Fibroblast of mammary gland (primary cell): ENCODE measurements around the gene WDR7.

ENCODE experiments used
- DNase-seq: peaks from one replicate; pipeline ENCODE4 v3.0.0-alpha.2; 2010; ENCODE audit warnings: low read depth
- H3K4me3 ChIP-seq: 2 replicates; pipeline ENCODE4 v1.5.1; 2011; ENCODE audit warnings: low read depth, mild to moderate bottlenecking, low read length, moderate library complexity; ENCODE audit not compliant: control insufficient read depth
- CTCF ChIP-seq: conservative IDR thresholded peaks from 2 replicates; pipeline ENCODE4 v1.5.1; 2011; ENCODE audit warnings: low read depth, low read length, inconsistent platforms; ENCODE audit not compliant: control insufficient read depth, insufficient read depth

The WDR7 gene

GRCh38 chr18:56770873-56771272 lies 119.7 kb downstream of the WDR7 start:
- no peak for TF ChIP-seq CTCF
- DNase-seq = peak; percentile 17
- H3K4me3 ChIP-seq = no peak overlapping the region

GRCh38 chr18:56775701-56776100 lies 124.5 kb downstream of the WDR7 start:
- TF ChIP-seq CTCF = no peak
- no peak for DNase-seq

GRCh38 chr18:56787390-56787789 lies 136.2 kb downstream of the WDR7 start:
- TF ChIP-seq CTCF = no peak
- H3K4me3 ChIP-seq = no peak overlapping the region
- no peak for DNase-seq

More at GRCh38 chr18:56775701-56776100, 124.5 kb downstream of the WDR7 start:
- no peak overlapping the region for H3K4me3 ChIP-seq

DNA sequence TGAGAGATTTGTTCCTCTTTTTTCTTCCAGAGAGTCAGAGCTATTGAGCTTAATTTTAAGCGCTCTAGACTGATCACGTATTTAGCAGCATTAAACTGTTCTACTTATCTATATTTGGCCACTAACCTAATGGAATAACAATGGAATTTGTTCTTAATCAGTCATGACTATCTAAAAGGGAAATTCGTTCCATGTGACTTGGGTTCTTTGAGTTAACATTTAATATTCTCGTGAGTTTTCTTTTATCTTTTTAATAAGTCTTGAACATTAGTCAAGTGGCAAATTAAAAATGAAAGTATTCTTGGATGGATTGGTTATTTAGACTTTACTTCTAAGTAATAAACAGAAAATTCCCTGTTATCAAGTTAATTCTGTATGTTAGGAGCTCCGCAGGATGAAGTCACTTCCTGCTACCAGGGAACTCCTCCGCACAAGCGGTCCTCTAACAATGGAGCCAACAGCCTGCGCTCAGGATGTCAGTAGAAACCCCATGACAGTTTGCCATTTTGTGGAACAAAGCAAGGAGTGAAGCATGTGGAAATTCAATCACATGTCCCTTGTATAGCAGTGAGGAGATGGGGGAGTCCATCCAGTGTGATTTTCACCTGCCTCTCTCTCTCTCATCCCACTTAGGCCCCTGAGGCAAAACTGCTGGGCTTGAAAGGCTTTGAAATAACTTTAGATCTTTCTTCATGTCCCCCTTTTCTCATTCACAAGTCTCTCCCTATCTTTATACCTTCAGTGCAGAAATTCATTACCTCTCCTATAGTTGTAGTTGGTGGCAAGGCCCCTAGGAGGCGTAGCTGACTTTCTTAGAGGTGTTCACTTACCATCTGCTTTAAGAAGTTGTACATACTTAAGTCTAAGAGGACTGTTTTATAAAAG lies 138.1 kb downstream of the WDR7 start:
- DNase-seq = peak; percentile 35
- H3K4me3 ChIP-seq = no peak overlapping the region
- TF ChIP-seq CTCF = peak; percentile 62

GRCh38 chr18:56789889-56790180 lies 138.7 kb downstream of the WDR7 start:
- no peak for TF ChIP-seq CTCF
- H3K4me3 ChIP-seq = no peak overlapping the region
- DNase-seq = no peak

DNA sequence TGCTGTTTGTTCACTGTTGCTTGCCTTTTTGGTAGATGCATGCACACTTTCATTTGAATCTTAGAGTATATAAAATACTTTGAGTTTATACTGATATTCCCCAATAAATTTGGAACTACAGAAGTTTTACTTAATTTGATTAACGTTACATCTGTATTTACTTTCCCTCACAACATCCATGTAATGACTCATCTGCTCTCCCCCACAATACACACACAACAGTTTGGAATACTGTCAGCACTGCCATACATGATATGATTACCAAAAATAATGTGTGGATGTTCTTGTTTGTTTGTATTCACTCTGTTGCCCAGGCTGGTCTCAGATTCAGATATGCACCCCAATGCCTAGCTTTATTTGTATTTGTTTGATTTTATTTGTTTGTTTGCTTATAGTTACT lies 144.2 kb downstream of the WDR7 start:
- no peak for TF ChIP-seq CTCF
- no peak overlapping the region for H3K4me3 ChIP-seq
- peak; percentile 66 for DNase-seq
